Measurements from ENCODE around the gene TENT4B.

DNA sequence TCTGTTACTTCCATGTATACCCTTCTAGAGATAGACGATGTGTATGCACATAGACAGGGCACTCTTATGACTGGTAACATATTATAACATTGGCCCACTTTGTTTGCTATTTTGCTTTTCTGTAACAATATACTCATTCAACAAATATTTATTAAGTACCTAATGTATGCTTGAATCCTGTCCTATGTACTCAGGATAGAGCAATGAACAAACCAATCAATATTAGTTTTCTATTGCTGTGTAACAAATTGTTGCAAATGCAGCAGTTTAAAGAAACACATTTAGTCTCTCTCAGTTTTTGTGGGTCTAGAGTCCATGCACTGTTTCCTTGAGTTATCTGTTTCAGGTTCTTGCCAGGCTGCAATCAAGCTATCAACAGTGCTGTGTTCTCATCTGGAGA lies 29.7 kb upstream of the TENT4B start:
- TF ChIP-seq, protein P1, sequence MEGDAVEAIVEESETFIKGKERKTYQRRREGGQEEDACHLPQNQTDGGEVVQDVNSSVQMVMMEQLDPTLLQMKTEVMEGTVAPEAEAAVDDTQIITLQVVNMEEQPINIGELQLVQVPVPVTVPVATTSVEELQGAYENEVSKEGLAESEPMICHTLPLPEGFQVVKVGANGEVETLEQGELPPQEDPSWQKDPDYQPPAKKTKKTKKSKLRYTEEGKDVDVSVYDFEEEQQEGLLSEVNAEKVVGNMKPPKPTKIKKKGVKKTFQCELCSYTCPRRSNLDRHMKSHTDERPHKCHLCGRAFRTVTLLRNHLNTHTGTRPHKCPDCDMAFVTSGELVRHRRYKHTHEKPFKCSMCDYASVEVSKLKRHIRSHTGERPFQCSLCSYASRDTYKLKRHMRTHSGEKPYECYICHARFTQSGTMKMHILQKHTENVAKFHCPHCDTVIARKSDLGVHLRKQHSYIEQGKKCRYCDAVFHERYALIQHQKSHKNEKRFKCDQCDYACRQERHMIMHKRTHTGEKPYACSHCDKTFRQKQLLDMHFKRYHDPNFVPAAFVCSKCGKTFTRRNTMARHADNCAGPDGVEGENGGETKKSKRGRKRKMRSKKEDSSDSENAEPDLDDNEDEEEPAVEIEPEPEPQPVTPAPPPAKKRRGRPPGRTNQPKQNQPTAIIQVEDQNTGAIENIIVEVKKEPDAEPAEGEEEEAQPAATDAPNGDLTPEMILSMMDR (IDR thresholded peaks at IDR 0.05; ENCODE audit: low read depth, low read length, poor library complexity, severe bottlenecking), result no peak
- no peak for TF ChIP-seq EZH2phosphoT487 (IDR thresholded peaks at IDR 0.05; ENCODE audit: borderline replicate concordance, low read length)
